ENCODE data around the gene OR2M7. TPM values are rescaled to one million over a fixed set of nuclear protein-coding genes. Genes with fewer than 3 reads are reported as not detected.
"Not testable (repeated sequence)": the region's sequence is repeated elsewhere in the genome, so short reads cannot be mapped to it uniquely, and the experiment has no call there.

OR2M7 gene
- total RNA-seq, 1 experiment from 2014 or later = not detected

DNA sequence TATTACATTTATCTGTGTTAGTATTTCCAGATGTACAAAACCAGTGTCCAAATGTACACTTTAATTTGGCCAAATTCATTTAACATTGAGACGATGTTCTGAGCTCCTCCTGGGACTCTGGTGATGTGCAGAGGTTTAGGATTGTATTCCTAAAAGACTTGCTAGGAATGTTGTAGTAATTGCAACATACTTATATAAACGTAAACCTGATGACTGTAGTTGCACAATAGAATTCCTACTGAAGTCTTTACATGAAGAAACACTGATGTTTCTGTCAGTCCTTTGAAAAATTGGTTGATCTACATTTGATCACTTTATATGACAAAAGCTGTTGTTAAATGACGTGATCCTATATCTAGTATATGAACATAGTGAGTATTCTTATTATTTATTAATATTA lies 19.1 kb upstream of the OR2M7 start:
- POLR2A ChIA-PET = no interaction called here
- in situ Hi-C loops (cut with HindIII; ENCODE audit: low pct_unique_long_range_greater_than_20kb, low sequenced_read_pairs) = no loop called here
- intact Hi-C loops (cut with micrococcal nuclease; ENCODE audit: unreplicated experiment) = no loop called here

DNA sequence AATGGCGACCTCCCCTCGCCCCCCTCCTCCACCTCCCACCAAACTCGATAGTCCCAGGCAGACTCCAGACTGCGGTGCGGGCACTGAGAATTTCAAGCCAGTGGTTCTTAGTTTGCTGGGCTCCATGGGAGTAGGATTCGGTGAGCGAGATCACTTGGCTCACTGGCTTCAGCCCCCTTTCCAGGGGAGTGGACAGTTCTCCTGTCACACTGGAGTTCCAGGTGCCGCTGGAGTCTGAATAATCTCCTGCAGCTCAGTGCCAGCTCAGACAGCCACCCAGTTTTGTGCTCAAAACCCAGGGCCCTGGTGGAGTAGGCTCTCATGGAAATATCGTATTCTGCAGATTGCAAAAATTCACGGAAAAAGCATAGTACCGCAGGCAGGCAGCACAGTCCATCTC lies 7.6 kb downstream of the OR2M7 start:
- DNase-seq (ENCODE audit: low read depth, low spot score) (no peak), ATAC-seq (no peak)
- H3K9me3 ChIP-seq (ENCODE audit: control insufficient read depth, insufficient read depth, low read depth, low read length) = no peaks in the 10 kb centered on the region
- intact Hi-C loops (cut with micrococcal nuclease; ENCODE audit: unreplicated experiment) (no loop called here), in situ Hi-C loops (cut with HindIII; ENCODE audit: low pct_unique_long_range_greater_than_20kb, low sequenced_read_pairs) (no loop called here)
- no peak for TF ChIP-seq TCF7L2 (IDR thresholded peaks at IDR 0.05; ENCODE audit: low read depth, low read length)
- no peak for TF ChIP-seq SIN3A (IDR thresholded peaks at IDR 0.05; ENCODE audit: borderline replicate concordance, insufficient read depth, low read depth, low read length)
- no peak for TF ChIP-seq POLR2AphosphoS5 (IDR thresholded peaks at IDR 0.05; ENCODE audit: low read depth, low read length)
- TF ChIP-seq, protein P1, sequence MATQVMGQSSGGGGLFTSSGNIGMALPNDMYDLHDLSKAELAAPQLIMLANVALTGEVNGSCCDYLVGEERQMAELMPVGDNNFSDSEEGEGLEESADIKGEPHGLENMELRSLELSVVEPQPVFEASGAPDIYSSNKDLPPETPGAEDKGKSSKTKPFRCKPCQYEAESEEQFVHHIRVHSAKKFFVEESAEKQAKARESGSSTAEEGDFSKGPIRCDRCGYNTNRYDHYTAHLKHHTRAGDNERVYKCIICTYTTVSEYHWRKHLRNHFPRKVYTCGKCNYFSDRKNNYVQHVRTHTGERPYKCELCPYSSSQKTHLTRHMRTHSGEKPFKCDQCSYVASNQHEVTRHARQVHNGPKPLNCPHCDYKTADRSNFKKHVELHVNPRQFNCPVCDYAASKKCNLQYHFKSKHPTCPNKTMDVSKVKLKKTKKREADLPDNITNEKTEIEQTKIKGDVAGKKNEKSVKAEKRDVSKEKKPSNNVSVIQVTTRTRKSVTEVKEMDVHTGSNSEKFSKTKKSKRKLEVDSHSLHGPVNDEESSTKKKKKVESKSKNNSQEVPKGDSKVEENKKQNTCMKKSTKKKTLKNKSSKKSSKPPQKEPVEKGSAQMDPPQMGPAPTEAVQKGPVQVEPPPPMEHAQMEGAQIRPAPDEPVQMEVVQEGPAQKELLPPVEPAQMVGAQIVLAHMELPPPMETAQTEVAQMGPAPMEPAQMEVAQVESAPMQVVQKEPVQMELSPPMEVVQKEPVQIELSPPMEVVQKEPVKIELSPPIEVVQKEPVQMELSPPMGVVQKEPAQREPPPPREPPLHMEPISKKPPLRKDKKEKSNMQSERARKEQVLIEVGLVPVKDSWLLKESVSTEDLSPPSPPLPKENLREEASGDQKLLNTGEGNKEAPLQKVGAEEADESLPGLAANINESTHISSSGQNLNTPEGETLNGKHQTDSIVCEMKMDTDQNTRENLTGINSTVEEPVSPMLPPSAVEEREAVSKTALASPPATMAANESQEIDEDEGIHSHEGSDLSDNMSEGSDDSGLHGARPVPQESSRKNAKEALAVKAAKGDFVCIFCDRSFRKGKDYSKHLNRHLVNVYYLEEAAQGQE (IDR thresholded peaks at IDR 0.05; ENCODE audit: insufficient read depth in 1 of 2, low read depth in 2 of 2, low read length in 1 of 2) = no peak
- TF ChIP-seq CTCF (IDR thresholded peaks at IDR 0.05) = no peak
- no peaks in the 10 kb centered on the region for H3K27me3 ChIP-seq (ENCODE audit: control insufficient read depth, insufficient read depth, low read length)
- ChIA-PET CTCF (no interaction called here), POLR2A (no interaction called here)
- H3K27ac ChIP-seq (ENCODE audit: low read length) = no peak overlapping the region
- no TSS peak for BruUV-seq (replicated peaks)
- H3K4me3 ChIP-seq (ENCODE audit: low read depth in 2 of 2, low read length in 2 of 2) = no peak overlapping the region
- no peaks in the 10 kb centered on the region for H3K4me1 ChIP-seq (ENCODE audit: control insufficient read depth, insufficient read depth, low read length)
- no peaks in the 10 kb centered on the region for H3K36me3 ChIP-seq (ENCODE audit: control insufficient read depth, insufficient read depth, low read length)

More for the DNA sequence above, 19.1 kb upstream of the OR2M7 start:
- Histone ChIP-seq H3K36me3 (ENCODE audit: control insufficient read depth, insufficient read depth, low read length) (no peaks in the 10 kb centered on the region), H3K4me1 (ENCODE audit: control insufficient read depth, insufficient read depth, low read length) (no peaks in the 10 kb centered on the region), H3K4me3 (ENCODE audit: low read depth in 2 of 2, low read length in 2 of 2) (no peak overlapping the region), H3K27me3 (ENCODE audit: control insufficient read depth, insufficient read depth, low read length) (no peaks in the 10 kb centered on the region), H3K27ac (ENCODE audit: low read length) (no peak overlapping the region), H3K9me3 (ENCODE audit: control insufficient read depth, insufficient read depth, low read depth, low read length) (no peaks in the 10 kb centered on the region)
- ATAC-seq (no peak), DNase-seq (ENCODE audit: low read depth, low spot score) (no peak)
- no TSS peak for BruUV-seq (replicated peaks)
- CTCF ChIA-PET = no interaction called here
- TF ChIP-seq CTCF (IDR thresholded peaks at IDR 0.05) (no peak), POLR2AphosphoS5 (IDR thresholded peaks at IDR 0.05; ENCODE audit: low read depth, low read length) (no peak), SIN3A (IDR thresholded peaks at IDR 0.05; ENCODE audit: borderline replicate concordance, insufficient read depth, low read depth, low read length) (no peak), TCF7L2 (IDR thresholded peaks at IDR 0.05; ENCODE audit: low read depth, low read length) (no peak)
- TF ChIP-seq, protein P1 (IDR thresholded peaks at IDR 0.05; ENCODE audit: insufficient read depth in 1 of 2, low read depth in 2 of 2, low read length in 1 of 2) = no peak

DNA sequence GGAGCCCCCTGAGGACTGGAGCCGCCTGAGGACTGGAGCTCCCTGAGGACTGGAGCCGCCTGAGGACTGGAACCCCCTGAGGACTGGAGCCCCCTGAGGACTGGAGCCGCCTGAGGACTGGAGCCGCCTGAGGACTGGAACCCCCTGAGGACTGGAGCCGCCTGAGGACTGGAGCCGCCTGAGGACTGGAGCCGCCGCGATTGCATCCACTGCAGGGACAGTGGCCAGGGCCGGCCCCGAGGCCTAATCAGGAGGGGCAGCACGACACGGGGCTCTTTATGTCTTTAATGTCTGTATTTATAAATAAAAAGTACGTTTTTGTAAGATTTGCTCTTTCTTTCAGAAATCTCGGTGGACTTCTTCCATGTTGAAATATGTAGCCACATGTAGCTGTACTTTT lies 17.6 kb downstream of the OR2M7 start:
- H3K4me3 ChIP-seq (ENCODE audit: low read depth in 2 of 2, low read length in 2 of 2); POLR2A ChIA-PET; H3K27me3 ChIP-seq (ENCODE audit: control insufficient read depth, insufficient read depth, low read length); H3K27ac ChIP-seq (ENCODE audit: low read length); H3K36me3 ChIP-seq (ENCODE audit: control insufficient read depth, insufficient read depth, low read length); BruUV-seq (replicated peaks); in situ Hi-C loops (cut with HindIII; ENCODE audit: low pct_unique_long_range_greater_than_20kb, low sequenced_read_pairs); DNase-seq (ENCODE audit: low read depth, low spot score); CTCF ChIA-PET; H3K9me3 ChIP-seq (ENCODE audit: control insufficient read depth, insufficient read depth, low read depth, low read length); H3K4me1 ChIP-seq (ENCODE audit: control insufficient read depth, insufficient read depth, low read length); ATAC-seq; intact Hi-C loops (cut with micrococcal nuclease; ENCODE audit: unreplicated experiment): not testable (repeated sequence)

Data from Panc1 (cell line).